ENCODE results near the gene TNFSF12.

GRCh38 chr17:7552621-7553051 is 3.8 kb downstream of the TNFSF12 start:
- TF ChIP-seq, protein P1, sequence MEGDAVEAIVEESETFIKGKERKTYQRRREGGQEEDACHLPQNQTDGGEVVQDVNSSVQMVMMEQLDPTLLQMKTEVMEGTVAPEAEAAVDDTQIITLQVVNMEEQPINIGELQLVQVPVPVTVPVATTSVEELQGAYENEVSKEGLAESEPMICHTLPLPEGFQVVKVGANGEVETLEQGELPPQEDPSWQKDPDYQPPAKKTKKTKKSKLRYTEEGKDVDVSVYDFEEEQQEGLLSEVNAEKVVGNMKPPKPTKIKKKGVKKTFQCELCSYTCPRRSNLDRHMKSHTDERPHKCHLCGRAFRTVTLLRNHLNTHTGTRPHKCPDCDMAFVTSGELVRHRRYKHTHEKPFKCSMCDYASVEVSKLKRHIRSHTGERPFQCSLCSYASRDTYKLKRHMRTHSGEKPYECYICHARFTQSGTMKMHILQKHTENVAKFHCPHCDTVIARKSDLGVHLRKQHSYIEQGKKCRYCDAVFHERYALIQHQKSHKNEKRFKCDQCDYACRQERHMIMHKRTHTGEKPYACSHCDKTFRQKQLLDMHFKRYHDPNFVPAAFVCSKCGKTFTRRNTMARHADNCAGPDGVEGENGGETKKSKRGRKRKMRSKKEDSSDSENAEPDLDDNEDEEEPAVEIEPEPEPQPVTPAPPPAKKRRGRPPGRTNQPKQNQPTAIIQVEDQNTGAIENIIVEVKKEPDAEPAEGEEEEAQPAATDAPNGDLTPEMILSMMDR (IDR thresholded peaks at IDR 0.05), result no peak
- no peak for TF ChIP-seq POLR2A (IDR thresholded peaks at IDR 0.05)

Data from testis (tissue), 2 donors.